GM12878 (cell line): ENCODE results near the gene INIP. TPM values are rescaled to one million over a fixed set of nuclear protein-coding genes. Genes with fewer than 3 reads are reported as not detected.

ENCODE experiments used
- ATAC-seq: fragments of 200-7000 bp; cut with Tn5 transposase; 3 replicates; pipeline ENCODE4 v1.9.1; 2020; ENCODE audit warnings: mild to moderate bottlenecking, moderate library complexity
- BruUV-seq: library from RNA; stranded (reverse); fragments of 400-500 nt; replicated peaks from 2 replicates; lab custom pipeline; 2021; lab: Mats Ljungman, UMichigan
- CTCF ChIA-PET: fragments of 300-600 bp; sonication (Branson Sonifier 250); formaldehyde crosslinking; extraction: SDS; loops from one replicate; lab custom pipeline; 2021; ENCODE audit warnings: inconsistent platforms; lab: Yijun Ruan, JAX
- POLR2A ChIA-PET: fragments of 350-600 bp; formaldehyde crosslinking; extraction: SDS; loops from one replicate; lab custom pipeline; 2021; ENCODE audit warnings: inconsistent platforms; lab: Charles Lee
- RAD21 ChIA-PET: fragments of 300-600 bp; sonication (Branson Sonifier 250); formaldehyde crosslinking; loops from one replicate; lab custom pipeline; 2023; ENCODE audit warnings: antibody characterized with exemption; ENCODE audit not compliant: unreplicated experiment; lab: Charles Lee
- SMC1A ChIA-PET: fragments of 300-600 bp; sonication (Branson Sonifier 250); formaldehyde crosslinking; loops from one replicate; lab custom pipeline; 2023; ENCODE audit not compliant: unreplicated experiment, uncharacterized antibody; lab: Charles Lee
- DNase-seq: peaks from one replicate; pipeline ENCODE4 v3.0.0-alpha.2; 2011; ENCODE audit warnings: low read depth, low spot score
- FAIRE-seq: peaks from 3 replicates; lab custom pipeline; 2011; peaks lifted over from hg19 to GRCh38; lab: Jason Lieb, UNC
- H2AFZ ChIP-seq: 2 replicates; pipeline ENCODE4 v1.6.0; 2011; ENCODE audit warnings: low read depth, low read length, control low read depth; ENCODE audit not compliant: control insufficient read depth
- H3K27ac ChIP-seq: 2 replicates; pipeline ENCODE4 v1.5.1; 2011; ENCODE audit warnings: control low read depth; ENCODE audit not compliant: control insufficient read depth, insufficient read depth
- H3K27me3 ChIP-seq, 2 experiments: replicated peaks in 1 of 2; 2 replicates each; pipeline versions ENCODE4 v1.6.0 to v1.6.1; 2011; ENCODE audit warnings: low read length in 1 of 2; ENCODE audit not compliant: control insufficient read depth in 2 of 2, insufficient read depth in 2 of 2
- H3K36me3 ChIP-seq, 2 experiments: 2 replicates each; pipeline ENCODE4 v1.5.1; 2011; ENCODE audit warnings: low read length in 1 of 2; ENCODE audit not compliant: control insufficient read depth in 2 of 2, insufficient read depth in 2 of 2
- H3K4me1 ChIP-seq: 2 replicates; pipeline ENCODE4 v1.6.1; 2011; ENCODE audit warnings: mild to moderate bottlenecking, low read length, moderate library complexity, mixed read lengths; ENCODE audit not compliant: control insufficient read depth, insufficient read depth
- H3K4me2 ChIP-seq: 2 replicates; pipeline ENCODE4 v1.6.0; 2011; ENCODE audit warnings: control low read depth; ENCODE audit not compliant: control insufficient read depth, insufficient read depth
- H3K4me3 ChIP-seq: fragments of 200-600 bp; sonication (generic); 2 replicates; pipeline ENCODE4 v1.5.1; 2016
- H3K79me2 ChIP-seq: 2 replicates; pipeline ENCODE4 v1.6.0; 2011; ENCODE audit warnings: low read length; ENCODE audit not compliant: control insufficient read depth, insufficient read depth
- H3K9ac ChIP-seq: 2 replicates; pipeline ENCODE4 v1.8.0; 2011; ENCODE audit warnings: low read length, control low read depth, mixed read lengths; ENCODE audit not compliant: control insufficient read depth, insufficient read depth
- H3K9me3 ChIP-seq: replicated peaks from 3 replicates; pipeline ENCODE4 v1.5.1; 2011; ENCODE audit warnings: mild to moderate bottlenecking, low read length; ENCODE audit not compliant: control insufficient read depth, insufficient read depth
- H4K20me1 ChIP-seq: 2 replicates; pipeline ENCODE4 v1.6.0; 2011; ENCODE audit not compliant: control insufficient read depth, insufficient read depth
- ESRRA ChIP-seq: IDR thresholded peaks from 2 replicates; pipeline ENCODE4 v1.6.1; 2012; ENCODE audit warnings: mild to moderate bottlenecking, low read length, improper control_type of control experiment
- FOXK2 ChIP-seq: fragments of 450-650 bp; IDR thresholded peaks from 2 replicates; pipeline ENCODE4 v1.6.1; 2017; ENCODE audit warnings: mild to moderate bottlenecking, moderate library complexity
- WGBS: methylation state at CpG from one replicate; pipeline ENCODE4 v1.1.6; 2016; ENCODE audit warnings: low lambda C conversion rate; ENCODE audit not compliant: insufficient replicate concordance, insufficient coverage; ENCODE audit errors: missing lambda C conversion rate; 5-methylcytosine and 5-hydroxymethylcytosine counted together
- in situ Hi-C: fragments of 300-500 bp; cut with MboI; formaldehyde crosslinking; loops from 9 replicates; pipeline ENCODE4 v1.14.3; 2018; ENCODE audit warnings: mixed read lengths
- intact Hi-C: fragments of 100-400 bp; cut with micrococcal nuclease; formaldehyde crosslinking; loops from one replicate; pipeline ENCODE4 v1.14.2; 2022; ENCODE audit not compliant: unreplicated experiment
- polyA plus RNA-seq, 11 experiments: library from polyadenylated mRNA; depleted of rRNA in 4 of 11; unstranded in 6 of 11; stranded (reverse) in 5 of 11; fragments of >200 nt; fragmentation: Nextera tagmentation in 4 of 11; fragmentation: Illumina TruSeq in 1 of 11; extraction: Ambion mirVana in 4 of 11; extraction: Trizol in 1 of 11; gene quantifications; 1 replicate in 1 of 11; 2 replicates in 10 of 11; pipeline versions ENCODE4 v1.2.1 to v1.2.3, GENCODE V29; 2011 to 2016; ENCODE audit warnings: inconsistent platforms in 2 of 11, missing spikeins in 2 of 11, low read depth in 1 of 11
- total RNA-seq, 4 experiments: library from RNA; depleted of rRNA in 3 of 4; stranded (reverse); fragments of >200 nt in 3 of 4; fragmentation: Illumina TruSeq in 1 of 4; extraction: Trizol in 1 of 4; gene quantifications; 2 replicates each; pipeline versions ENCODE4 v1.2.1 to v1.2.3, GENCODE V29; 2013 to 2021
- TF ChIP-seq, protein P1 (sequence below): fragments of 450-650 bp; IDR thresholded peaks from 2 replicates; pipeline ENCODE4 v1.6.1; 2016; ENCODE audit warnings: mild to moderate bottlenecking, moderate library complexity, borderline replicate concordance
- TF ChIP-seq, protein P2 (sequence below): fragments of 450-650 bp; IDR thresholded peaks from 2 replicates; pipeline ENCODE4 v1.6.1; 2014; ENCODE audit warnings: mild to moderate bottlenecking
- TF ChIP-seq, protein P3 (sequence below): fragments of 450-650 bp; IDR thresholded peaks from 2 replicates; pipeline ENCODE4 v1.6.1; 2017; ENCODE audit warnings: antibody characterized with exemption, mild to moderate bottlenecking, moderate library complexity
- TF ChIP-seq, protein P4 (sequence below): fragments of 150-350 bp; IDR thresholded peaks from 2 replicates; pipeline ENCODE4 v1.6.1; 2014; ENCODE audit warnings: mild to moderate bottlenecking, low read depth, low read length

Gene INIP
- total and polyA plus RNA-seq, 10 of the 15 experiments (the other 5 are each of a cell fraction or from before 2014, with no cell fraction given), result 18.9 to 66.5 (median 37.7) TPM

DNA sequence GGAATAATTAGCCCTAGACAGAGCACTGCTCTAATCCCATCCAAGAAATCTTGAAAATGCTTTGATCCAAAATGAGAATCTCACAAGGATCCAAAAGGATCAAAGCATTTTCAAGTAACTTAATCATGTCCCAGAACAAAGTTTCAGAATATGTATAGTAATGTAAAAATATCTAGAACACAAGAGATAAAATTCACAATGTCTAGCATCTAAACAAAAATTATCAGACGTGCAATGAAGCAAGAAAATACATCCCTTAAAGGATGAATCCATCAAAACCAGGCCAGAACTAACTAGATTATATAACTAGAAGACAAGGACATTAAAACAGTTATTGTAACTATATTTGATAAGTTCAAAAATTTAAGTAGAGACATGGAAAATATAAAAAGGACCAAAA, 69.3 kb downstream of the INIP start:
- no peak for TF ChIP-seq ESRRA
- intact Hi-C loops, result no loop called here
- Histone ChIP-seq H3K4me3 (no peak overlapping the region), H3K27me3 (no peaks in the 10 kb centered on the region), H3K4me2 (no peak overlapping the region), H2AFZ (no peak overlapping the region), H3K27ac (no peak overlapping the region), H3K9me3 (peaks cover 2% of the 10 kb centered on the region; the same call in 2 of the 3 replicates), H3K4me1 (no peaks in the 10 kb centered on the region), H3K36me3 (no peaks in the 10 kb centered on the region), H3K79me2 (no peaks in the 10 kb centered on the region), H3K9ac (no peak overlapping the region), H4K20me1 (no peaks in the 10 kb centered on the region)
- ChIA-PET CTCF (interaction anchor here (0.6 kb wide), 1 partner anchor 16 kb away, joined by 3 read pairs; no protein-coding TSS in a partner anchor), RAD21 (no interaction called here), SMC1A (no interaction called here), POLR2A (no interaction called here)
- 54% methylated on average over 1 of the region's 1 CpG for WGBS
- BruUV-seq, result no TSS peak
- in situ Hi-C loops, result no loop called here
- ATAC-seq (no peak), FAIRE-seq (no peak), DNase-seq (no peak)

DNA sequence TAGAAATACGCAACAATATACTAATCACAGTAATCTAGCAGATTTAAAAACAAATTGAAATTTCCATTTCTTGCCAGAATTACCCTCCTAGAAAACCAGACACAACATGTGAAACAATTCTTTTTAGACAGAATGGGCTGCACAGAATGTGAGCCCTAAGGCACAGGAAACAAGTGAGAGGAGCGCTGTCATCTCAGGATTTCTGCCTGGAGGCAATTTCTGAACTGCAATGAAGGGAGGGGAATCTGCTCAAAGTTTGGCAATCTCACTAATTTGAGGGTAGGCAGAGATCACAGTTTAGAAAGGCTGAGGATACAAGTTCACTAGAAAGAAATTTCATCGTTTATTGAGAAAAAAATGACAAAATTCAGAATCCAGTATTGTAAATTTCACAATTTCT, 70.3 kb downstream of the INIP start:
- SMC1A ChIA-PET, result no interaction called here
- in situ Hi-C loops, result no loop called here
- H4K20me1 ChIP-seq, result no peaks in the 10 kb centered on the region
- FAIRE-seq (no peak), DNase-seq (no peak), ATAC-seq (no peak)
- RAD21 ChIA-PET, result no interaction called here
- no peak overlapping the region for H3K9ac ChIP-seq
- H3K79me2 ChIP-seq, result no peaks in the 10 kb centered on the region
- 99% methylated on average over 3 of the region's 3 CpGs for WGBS
- no peak overlapping the region for H3K4me2 ChIP-seq
- CTCF ChIA-PET, result interaction anchor here (0.7 kb wide), 1 partner anchor 160 kb away, joined by 3 read pairs; no protein-coding TSS in a partner anchor
- intact Hi-C loops, result no loop called here
- no peaks in the 10 kb centered on the region for H3K4me1 ChIP-seq
- H2AFZ ChIP-seq, result no peak overlapping the region
- H3K9me3 ChIP-seq, result peaks cover 2% of the 10 kb centered on the region; the same call in 2 of the 3 replicates
- H3K36me3 ChIP-seq, result no peaks in the 10 kb centered on the region
- H3K27me3 ChIP-seq, result no peaks in the 10 kb centered on the region
- no TSS peak for BruUV-seq
- no peak overlapping the region for H3K4me3 ChIP-seq
- H3K27ac ChIP-seq, result no peak overlapping the region
- POLR2A ChIA-PET, result no interaction called here
- TF ChIP-seq, protein P1, sequence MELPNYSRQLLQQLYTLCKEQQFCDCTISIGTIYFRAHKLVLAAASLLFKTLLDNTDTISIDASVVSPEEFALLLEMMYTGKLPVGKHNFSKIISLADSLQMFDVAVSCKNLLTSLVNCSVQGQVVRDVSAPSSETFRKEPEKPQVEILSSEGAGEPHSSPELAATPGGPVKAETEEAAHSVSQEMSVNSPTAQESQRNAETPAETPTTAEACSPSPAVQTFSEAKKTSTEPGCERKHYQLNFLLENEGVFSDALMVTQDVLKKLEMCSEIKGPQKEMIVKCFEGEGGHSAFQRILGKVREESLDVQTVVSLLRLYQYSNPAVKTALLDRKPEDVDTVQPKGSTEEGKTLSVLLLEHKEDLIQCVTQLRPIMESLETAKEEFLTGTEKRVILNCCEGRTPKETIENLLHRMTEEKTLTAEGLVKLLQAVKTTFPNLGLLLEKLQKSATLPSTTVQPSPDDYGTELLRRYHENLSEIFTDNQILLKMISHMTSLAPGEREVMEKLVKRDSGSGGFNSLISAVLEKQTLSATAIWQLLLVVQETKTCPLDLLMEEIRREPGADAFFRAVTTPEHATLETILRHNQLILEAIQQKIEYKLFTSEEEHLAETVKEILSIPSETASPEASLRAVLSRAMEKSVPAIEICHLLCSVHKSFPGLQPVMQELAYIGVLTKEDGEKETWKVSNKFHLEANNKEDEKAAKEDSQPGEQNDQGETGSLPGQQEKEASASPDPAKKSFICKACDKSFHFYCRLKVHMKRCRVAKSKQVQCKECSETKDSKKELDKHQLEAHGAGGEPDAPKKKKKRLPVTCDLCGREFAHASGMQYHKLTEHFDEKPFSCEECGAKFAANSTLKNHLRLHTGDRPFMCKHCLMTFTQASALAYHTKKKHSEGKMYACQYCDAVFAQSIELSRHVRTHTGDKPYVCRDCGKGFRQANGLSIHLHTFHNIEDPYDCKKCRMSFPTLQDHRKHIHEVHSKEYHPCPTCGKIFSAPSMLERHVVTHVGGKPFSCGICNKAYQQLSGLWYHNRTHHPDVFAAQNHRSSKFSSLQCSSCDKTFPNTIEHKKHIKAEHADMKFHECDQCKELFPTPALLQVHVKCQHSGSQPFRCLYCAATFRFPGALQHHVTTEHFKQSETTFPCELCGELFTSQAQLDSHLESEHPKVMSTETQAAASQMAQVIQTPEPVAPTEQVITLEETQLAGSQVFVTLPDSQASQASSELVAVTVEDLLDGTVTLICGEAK, result no peak
- TF ChIP-seq, protein P2, sequence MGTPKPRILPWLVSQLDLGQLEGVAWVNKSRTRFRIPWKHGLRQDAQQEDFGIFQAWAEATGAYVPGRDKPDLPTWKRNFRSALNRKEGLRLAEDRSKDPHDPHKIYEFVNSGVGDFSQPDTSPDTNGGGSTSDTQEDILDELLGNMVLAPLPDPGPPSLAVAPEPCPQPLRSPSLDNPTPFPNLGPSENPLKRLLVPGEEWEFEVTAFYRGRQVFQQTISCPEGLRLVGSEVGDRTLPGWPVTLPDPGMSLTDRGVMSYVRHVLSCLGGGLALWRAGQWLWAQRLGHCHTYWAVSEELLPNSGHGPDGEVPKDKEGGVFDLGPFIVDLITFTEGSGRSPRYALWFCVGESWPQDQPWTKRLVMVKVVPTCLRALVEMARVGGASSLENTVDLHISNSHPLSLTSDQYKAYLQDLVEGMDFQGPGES, result no peak
- no peak for TF ChIP-seq FOXK2
- TF ChIP-seq, protein P3, sequence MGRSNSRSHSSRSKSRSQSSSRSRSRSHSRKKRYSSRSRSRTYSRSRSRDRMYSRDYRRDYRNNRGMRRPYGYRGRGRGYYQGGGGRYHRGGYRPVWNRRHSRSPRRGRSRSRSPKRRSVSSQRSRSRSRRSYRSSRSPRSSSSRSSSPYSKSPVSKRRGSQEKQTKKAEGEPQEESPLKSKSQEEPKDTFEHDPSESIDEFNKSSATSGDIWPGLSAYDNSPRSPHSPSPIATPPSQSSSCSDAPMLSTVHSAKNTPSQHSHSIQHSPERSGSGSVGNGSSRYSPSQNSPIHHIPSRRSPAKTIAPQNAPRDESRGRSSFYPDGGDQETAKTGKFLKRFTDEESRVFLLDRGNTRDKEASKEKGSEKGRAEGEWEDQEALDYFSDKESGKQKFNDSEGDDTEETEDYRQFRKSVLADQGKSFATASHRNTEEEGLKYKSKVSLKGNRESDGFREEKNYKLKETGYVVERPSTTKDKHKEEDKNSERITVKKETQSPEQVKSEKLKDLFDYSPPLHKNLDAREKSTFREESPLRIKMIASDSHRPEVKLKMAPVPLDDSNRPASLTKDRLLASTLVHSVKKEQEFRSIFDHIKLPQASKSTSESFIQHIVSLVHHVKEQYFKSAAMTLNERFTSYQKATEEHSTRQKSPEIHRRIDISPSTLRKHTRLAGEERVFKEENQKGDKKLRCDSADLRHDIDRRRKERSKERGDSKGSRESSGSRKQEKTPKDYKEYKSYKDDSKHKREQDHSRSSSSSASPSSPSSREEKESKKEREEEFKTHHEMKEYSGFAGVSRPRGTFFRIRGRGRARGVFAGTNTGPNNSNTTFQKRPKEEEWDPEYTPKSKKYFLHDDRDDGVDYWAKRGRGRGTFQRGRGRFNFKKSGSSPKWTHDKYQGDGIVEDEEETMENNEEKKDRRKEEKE, result no peak
- TF ChIP-seq, protein P4, sequence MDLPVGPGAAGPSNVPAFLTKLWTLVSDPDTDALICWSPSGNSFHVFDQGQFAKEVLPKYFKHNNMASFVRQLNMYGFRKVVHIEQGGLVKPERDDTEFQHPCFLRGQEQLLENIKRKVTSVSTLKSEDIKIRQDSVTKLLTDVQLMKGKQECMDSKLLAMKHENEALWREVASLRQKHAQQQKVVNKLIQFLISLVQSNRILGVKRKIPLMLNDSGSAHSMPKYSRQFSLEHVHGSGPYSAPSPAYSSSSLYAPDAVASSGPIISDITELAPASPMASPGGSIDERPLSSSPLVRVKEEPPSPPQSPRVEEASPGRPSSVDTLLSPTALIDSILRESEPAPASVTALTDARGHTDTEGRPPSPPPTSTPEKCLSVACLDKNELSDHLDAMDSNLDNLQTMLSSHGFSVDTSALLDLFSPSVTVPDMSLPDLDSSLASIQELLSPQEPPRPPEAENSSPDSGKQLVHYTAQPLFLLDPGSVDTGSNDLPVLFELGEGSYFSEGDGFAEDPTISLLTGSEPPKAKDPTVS, result no peak
